Suprapubic skin (tissue), 4 donors: ENCODE results near the gene TMEM256. TPM values are rescaled to one million over a fixed set of nuclear protein-coding genes. Genes with fewer than 3 reads are reported as not detected.
A peak's percentile ranks its signal among the peaks of the same experiment; 100 is the strongest.

Source experiments
- DNase-seq, 2 donors: peaks; one replicate each; pipeline ENCODE4 v3.0.0-alpha.2; 2019; ENCODE audit warnings: low spot score in 2 of 2
- H3K27ac ChIP-seq: fragments of 200-600 bp; sonication (generic); one replicate; pipeline ENCODE4 v1.5.1; 2019
- H3K27me3 ChIP-seq: fragments of 200-600 bp; sonication (generic); one replicate; pipeline ENCODE4 v1.5.1; 2019
- H3K36me3 ChIP-seq: fragments of 200-600 bp; sonication (generic); one replicate; pipeline ENCODE4 v1.5.1; 2019
- H3K4me1 ChIP-seq: fragments of 200-600 bp; sonication (generic); one replicate; pipeline ENCODE4 v1.5.1; 2019
- H3K4me3 ChIP-seq: fragments of 200-600 bp; sonication (generic); one replicate; pipeline ENCODE4 v1.5.1; 2019; ENCODE audit warnings: mild to moderate bottlenecking
- H3K9me3 ChIP-seq: fragments of 200-600 bp; sonication (generic); one replicate; pipeline ENCODE4 v1.5.1; 2019
- EP300 ChIP-seq: sonication (generic); formaldehyde crosslinking; IDR thresholded peaks from one replicate; pipeline ENCODE4 v1.6.1; 2017; ENCODE audit warnings: antibody characterized with exemption
- POLR2A ChIP-seq, 2 donors: fragments of 450-650 bp; IDR thresholded peaks; one replicate each; pipeline ENCODE4 v1.6.1; 2017; ENCODE audit warnings: antibody characterized with exemption in 2 of 2, mild to moderate bottlenecking in 2 of 2, moderate library complexity in 2 of 2
- POLR2AphosphoS5 ChIP-seq, 3 donors: sonication (generic); formaldehyde crosslinking; IDR thresholded peaks; one replicate each; pipeline ENCODE4 v1.6.1; 2017; ENCODE audit warnings: antibody characterized with exemption in 3 of 3
- WGBS: methylation state at CpG from one replicate; pipeline ENCODE4 v1.1.5; 2018; 5-methylcytosine and 5-hydroxymethylcytosine counted together
- total RNA-seq, 4 donors: library from RNA; depleted of rRNA; stranded (reverse); fragments of >200 nt; gene quantifications; one replicate each; pipeline ENCODE4 v1.1.0, GENCODE V29; 2016
- TF ChIP-seq, protein P1 (sequence below), 2 donors: fragments of 200-600 bp in 1 of 2; fragments of 450-650 bp in 1 of 2; sonication (generic) in 1 of 2; IDR thresholded peaks; one replicate each; pipeline ENCODE4 v1.5.1; 2016 to 2019; ENCODE audit warnings: antibody characterized with exemption in 2 of 2, mild to moderate bottlenecking in 1 of 2, moderate library complexity in 1 of 2

TMEM256 gene
- total RNA-seq, 4 donors from 2014 or later = 53.5 to 128 (median 89.6) TPM

DNA sequence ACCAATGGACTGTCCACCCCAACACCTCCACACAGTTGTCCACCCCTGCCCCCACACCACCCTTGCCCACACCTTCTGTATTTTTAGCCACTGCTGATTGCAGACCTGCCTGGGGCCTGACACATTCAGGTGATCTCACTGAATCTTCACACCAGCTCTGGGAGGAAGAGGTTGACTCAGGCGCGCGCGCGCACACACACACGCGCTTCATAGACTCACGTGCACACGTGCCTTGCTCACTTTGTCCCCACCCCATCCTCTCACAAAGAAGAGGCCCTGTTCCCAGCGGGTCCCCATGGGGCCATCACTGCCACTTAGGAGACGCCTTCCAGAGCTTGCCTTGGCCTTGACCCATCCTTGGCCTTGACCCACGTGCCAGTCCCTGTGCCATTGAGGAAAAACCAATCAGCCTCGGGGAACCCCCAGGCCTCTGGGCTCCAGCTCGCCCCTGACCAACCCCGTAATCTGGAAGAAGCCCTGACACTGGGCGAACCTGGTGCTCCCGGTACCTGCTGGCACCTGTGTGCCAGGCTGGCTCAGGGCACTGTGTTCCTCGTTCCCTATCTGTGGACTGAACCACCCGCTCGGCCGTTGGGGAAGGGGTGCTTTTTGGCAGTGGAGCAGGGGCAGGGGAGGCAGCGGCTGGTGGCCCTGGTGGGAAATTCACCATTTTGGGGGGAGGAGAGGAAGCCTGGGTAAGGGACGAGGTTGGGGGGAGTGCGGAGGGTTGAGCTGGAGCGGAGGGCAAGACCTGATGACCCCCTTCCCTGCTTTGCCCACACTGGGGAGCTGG is 6.9 kb upstream of the TMEM256 start:
- H3K36me3 ChIP-seq = peaks cover 22% of the 10 kb centered on the region
- no peak overlapping the region for H3K4me3 ChIP-seq
- no peak overlapping the region for H3K27ac ChIP-seq
- no peak for DNase-seq
- peaks cover 8% of the 10 kb centered on the region for H3K4me1 ChIP-seq
- H3K9me3 ChIP-seq = no peaks in the 10 kb centered on the region
- H3K27me3 ChIP-seq = no peaks in the 10 kb centered on the region
- WGBS = 94% methylated on average over 22 of the region's 25 CpGs
- TF ChIP-seq EP300 = no peak
- no peak for TF ChIP-seq POLR2A (IDR thresholded peaks at IDR 0.05)
- TF ChIP-seq, protein P1, sequence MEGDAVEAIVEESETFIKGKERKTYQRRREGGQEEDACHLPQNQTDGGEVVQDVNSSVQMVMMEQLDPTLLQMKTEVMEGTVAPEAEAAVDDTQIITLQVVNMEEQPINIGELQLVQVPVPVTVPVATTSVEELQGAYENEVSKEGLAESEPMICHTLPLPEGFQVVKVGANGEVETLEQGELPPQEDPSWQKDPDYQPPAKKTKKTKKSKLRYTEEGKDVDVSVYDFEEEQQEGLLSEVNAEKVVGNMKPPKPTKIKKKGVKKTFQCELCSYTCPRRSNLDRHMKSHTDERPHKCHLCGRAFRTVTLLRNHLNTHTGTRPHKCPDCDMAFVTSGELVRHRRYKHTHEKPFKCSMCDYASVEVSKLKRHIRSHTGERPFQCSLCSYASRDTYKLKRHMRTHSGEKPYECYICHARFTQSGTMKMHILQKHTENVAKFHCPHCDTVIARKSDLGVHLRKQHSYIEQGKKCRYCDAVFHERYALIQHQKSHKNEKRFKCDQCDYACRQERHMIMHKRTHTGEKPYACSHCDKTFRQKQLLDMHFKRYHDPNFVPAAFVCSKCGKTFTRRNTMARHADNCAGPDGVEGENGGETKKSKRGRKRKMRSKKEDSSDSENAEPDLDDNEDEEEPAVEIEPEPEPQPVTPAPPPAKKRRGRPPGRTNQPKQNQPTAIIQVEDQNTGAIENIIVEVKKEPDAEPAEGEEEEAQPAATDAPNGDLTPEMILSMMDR (IDR thresholded peaks at IDR 0.05) = no peak
- TF ChIP-seq POLR2AphosphoS5 (IDR thresholded peaks at IDR 0.05) = no peak

DNA sequence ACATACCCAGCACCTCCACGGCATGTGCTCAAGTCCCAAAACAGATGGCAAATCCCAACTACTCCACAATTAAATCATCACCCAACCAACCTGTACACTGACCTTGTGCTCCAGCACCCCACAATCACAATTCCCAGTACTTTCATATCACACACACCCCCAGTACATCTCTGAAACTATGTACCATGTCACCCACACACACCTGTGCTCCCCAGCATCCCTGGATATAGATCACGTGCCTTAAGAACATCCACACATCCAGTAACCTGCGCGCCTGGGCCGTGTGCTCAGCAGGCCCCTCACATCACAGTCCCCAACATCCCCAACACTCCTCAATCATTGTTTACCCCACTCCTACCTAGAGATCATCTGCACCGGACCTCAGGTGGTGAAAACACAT is 5.8 kb upstream of the TMEM256 start:
- Histone ChIP-seq H3K27ac (no peak overlapping the region), H3K9me3 (no peaks in the 10 kb centered on the region), H3K4me3 (no peak overlapping the region), H3K27me3 (no peaks in the 10 kb centered on the region), H3K4me1 (peaks cover 19% of the 10 kb centered on the region), H3K36me3 (peaks cover 14% of the 10 kb centered on the region)
- DNase-seq = no peak
- TF ChIP-seq EP300 (no peak), POLR2AphosphoS5 (IDR thresholded peaks at IDR 0.05) (no peak), POLR2A (IDR thresholded peaks at IDR 0.05) (no peak)
- WGBS = 93% methylated on average over 6 of the region's 6 CpGs

DNA sequence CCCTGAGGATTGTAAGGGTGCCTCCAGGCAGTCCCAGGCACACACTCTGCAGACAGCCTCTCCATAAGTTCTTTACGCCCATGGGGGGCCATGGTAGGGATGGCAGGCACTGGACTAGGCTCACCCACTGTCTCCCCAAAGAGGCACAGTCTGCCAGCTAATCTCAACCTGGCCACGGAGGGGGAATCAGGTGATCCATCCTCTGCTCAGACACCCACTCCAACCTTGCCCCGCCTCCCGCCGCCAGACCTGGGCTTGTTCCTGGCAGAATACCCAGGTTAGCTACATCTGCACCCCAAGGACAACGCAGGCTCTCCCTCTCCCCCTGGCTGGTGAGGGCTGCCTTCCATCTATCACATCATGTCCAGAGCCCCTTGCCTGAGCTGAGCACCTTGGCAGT is 5.0 kb upstream of the TMEM256 start:
- Histone ChIP-seq H3K9me3 (no peaks in the 10 kb centered on the region), H3K4me3 (no peak overlapping the region), H3K27ac (no peak overlapping the region), H3K36me3 (peaks cover 12% of the 10 kb centered on the region), H3K27me3 (no peaks in the 10 kb centered on the region), H3K4me1 (peaks cover 22% of the 10 kb centered on the region)
- 73% methylated on average over 6 of the region's 6 CpGs for WGBS
- peak in 1 of 2 donors; percentile 50 for DNase-seq
- TF ChIP-seq POLR2AphosphoS5 (IDR thresholded peaks at IDR 0.05) (no peak), POLR2A (IDR thresholded peaks at IDR 0.05) (no peak), EP300 (no peak)
- TF ChIP-seq, protein P1 (IDR thresholded peaks at IDR 0.05) = no peak

DNA sequence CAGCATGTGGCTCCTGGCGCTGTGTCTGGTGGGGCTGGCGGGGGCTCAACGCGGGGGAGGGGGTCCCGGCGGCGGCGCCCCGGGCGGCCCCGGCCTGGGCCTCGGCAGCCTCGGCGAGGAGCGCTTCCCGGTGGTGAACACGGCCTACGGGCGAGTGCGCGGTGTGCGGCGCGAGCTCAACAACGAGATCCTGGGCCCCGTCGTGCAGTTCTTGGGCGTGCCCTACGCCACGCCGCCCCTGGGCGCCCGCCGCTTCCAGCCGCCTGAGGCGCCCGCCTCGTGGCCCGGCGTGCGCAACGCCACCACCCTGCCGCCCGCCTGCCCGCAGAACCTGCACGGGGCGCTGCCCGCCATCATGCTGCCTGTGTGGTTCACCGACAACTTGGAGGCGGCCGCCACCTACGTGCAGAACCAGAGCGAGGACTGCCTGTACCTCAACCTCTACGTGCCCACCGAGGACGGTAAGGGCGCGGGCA is 4.4 kb upstream of the TMEM256 start:
- Histone ChIP-seq H3K36me3 (peaks cover 12% of the 10 kb centered on the region), H3K9me3 (no peaks in the 10 kb centered on the region), H3K4me3 (no peak overlapping the region), H3K27ac (no peak overlapping the region), H3K27me3 (no peaks in the 10 kb centered on the region), H3K4me1 (peaks cover 24% of the 10 kb centered on the region)
- DNase-seq = peak in 1 of 2 donors; percentile 48
- 55% methylated on average over 37 of the region's 58 CpGs for WGBS
- TF ChIP-seq EP300 = no peak
- no peak for TF ChIP-seq POLR2A (IDR thresholded peaks at IDR 0.05)
- TF ChIP-seq, protein P1 (IDR thresholded peaks at IDR 0.05) = no peak
- no peak for TF ChIP-seq POLR2AphosphoS5 (IDR thresholded peaks at IDR 0.05)

DNA sequence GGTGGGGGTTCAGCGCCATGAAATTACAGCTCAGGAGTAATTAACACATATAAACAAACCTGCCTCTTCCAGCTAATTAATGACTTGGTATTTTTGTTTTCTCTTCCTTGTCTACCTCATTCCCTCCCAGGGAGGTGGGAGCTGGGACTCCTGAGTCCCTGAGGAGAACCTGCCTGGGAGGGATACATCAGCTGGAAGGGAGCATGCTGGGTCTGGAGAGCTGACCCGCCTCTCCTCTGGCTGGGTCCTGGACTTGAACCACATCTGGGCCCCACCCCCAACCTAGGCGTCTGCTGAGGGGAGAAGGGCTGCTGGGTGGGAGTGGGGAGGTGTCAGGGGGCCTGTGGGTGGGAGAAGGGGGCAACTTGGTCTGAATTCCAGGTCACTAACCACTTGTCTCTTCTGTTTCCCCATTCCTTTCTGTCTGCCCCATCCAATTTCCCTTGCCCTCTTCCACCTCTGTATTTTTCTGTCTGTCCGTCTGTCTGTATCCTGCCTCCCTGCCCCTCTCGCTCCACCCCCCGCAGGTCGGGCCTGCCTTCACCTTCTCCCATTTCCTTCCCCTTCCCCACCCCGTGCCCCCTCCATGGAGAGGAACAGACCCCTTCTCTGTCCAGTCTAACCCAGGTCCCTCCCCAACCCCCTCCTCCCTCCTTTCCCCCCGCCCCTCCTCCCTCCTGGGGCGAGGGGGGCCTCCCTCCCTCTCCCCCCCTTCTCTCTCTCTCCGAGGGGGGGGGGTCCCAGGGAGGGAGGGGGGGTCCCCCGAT is 3.8 kb upstream of the TMEM256 start, which contains the start of gene NLGN2:
Gene NLGN2, plus strand, starts transcription at position 361 of the 767 bp plus-strand sequence. CDS start 411 bp downstream, outside the sequence.
- H3K27me3 ChIP-seq = no peaks in the 10 kb centered on the region
- peaks cover 12% of the 10 kb centered on the region for H3K36me3 ChIP-seq
- 66% methylated on average over 11 of the region's 12 CpGs for WGBS
- DNase-seq = peak in 1 of 2 donors; percentile 62
- peaks cover 31% of the 10 kb centered on the region for H3K4me1 ChIP-seq
- H3K9me3 ChIP-seq = no peaks in the 10 kb centered on the region
- no peak within 1 kb of the TSS for H3K4me3 ChIP-seq
- H3K27ac ChIP-seq = no peak within 1 kb of the TSS
- TF ChIP-seq EP300 (no peak), POLR2A (IDR thresholded peaks at IDR 0.05) (no peak), POLR2AphosphoS5 (IDR thresholded peaks at IDR 0.05) (no peak)
- TF ChIP-seq, protein P1 (IDR thresholded peaks at IDR 0.05) = no peak
